AG04449 (cell line): Measurements from ENCODE around the gene TERB2.
"Not testable (repeated sequence)": the region's sequence is repeated elsewhere in the genome, so short reads cannot be mapped to it uniquely, and the experiment has no call there.

ENCODE experiments used
- CTCF ChIA-PET: fragments of 350-600 bp; formaldehyde crosslinking; extraction: SDS; loops from one replicate; lab custom pipeline; 2021; ENCODE audit warnings: antibody characterized with exemption; lab: Yijun Ruan, JAX
- POLR2A ChIA-PET: fragments of 400-600, 350-600 bp; formaldehyde crosslinking; extraction: SDS; loops from one replicate; lab custom pipeline; 2020; ENCODE audit warnings: antibody characterized with exemption, inconsistent platforms; lab: Yijun Ruan, JAX
- DNase-seq: peaks from one replicate; pipeline ENCODE4 v3.0.0-alpha.2; 2010; ENCODE audit warnings: low read depth, low spot score
- H3K4me3 ChIP-seq: 2 replicates; pipeline ENCODE4 v1.5.1; 2011; ENCODE audit warnings: low read depth, mild to moderate bottlenecking, control low read depth, low read length
- CTCF ChIP-seq: IDR thresholded peaks from one replicate; pipeline ENCODE4 v1.5.1; 2011; ENCODE audit warnings: mild to moderate bottlenecking, moderate library complexity, low read length, control low read depth, inconsistent platforms; ENCODE audit not compliant: insufficient read depth; ENCODE audit errors: missing control alignments

TERB2 gene

GRCh38 chr15:44968475-44968874, 12.0 kb downstream of the TERB2 start:
- CTCF ChIA-PET = interaction anchor here (0.7 to 1.9 kb wide), 4 partner anchors 68 to 237 kb away, joined by 3 to 7 read pairs (median 4); no protein-coding TSS in a partner anchor
- POLR2A ChIA-PET = no interaction called here
- no peak for DNase-seq
- H3K4me3 ChIP-seq = no peak overlapping the region
- TF ChIP-seq CTCF = no peak

GRCh38 chr15:44971036-44971435, 14.5 kb downstream of the TERB2 start:
- DNase-seq = no peak
- ChIA-PET CTCF (no interaction called here), POLR2A (no interaction called here)
- no peak for TF ChIP-seq CTCF
- H3K4me3 ChIP-seq = no peak overlapping the region

- CTCF ChIA-PET, POLR2A ChIA-PET, H3K4me3 ChIP-seq, DNase-seq: not testable (repeated sequence)
These were observed 19.7 kb downstream of the TERB2 start for GRCh38 chr15:44976183-44976582.

GRCh38 chr15:44977781-44978180, 21.3 kb downstream of the TERB2 start:
- CTCF ChIA-PET, H3K4me3 ChIP-seq, POLR2A ChIA-PET, DNase-seq: not testable (repeated sequence)

- H3K4me3 ChIP-seq, CTCF ChIA-PET, POLR2A ChIA-PET, DNase-seq: not testable (repeated sequence)
These were observed 23.3 kb downstream of the TERB2 start for GRCh38 chr15:44979617-44980339.

GRCh38 chr15:44984144-44984543, 27.7 kb downstream of the TERB2 start:
- H3K4me3 ChIP-seq, POLR2A ChIA-PET, DNase-seq, CTCF ChIA-PET: not testable (repeated sequence)

- H3K4me3 ChIP-seq, POLR2A ChIA-PET, DNase-seq: not testable (repeated sequence)
- CTCF ChIA-PET = interaction anchor here (0.6 kb wide), 1 partner anchor 218 kb away, joined by 3 read pairs; no protein-coding TSS in a partner anchor
These were observed 30.0 kb downstream of the TERB2 start for GRCh38 chr15:44986346-44987055.

- CTCF ChIA-PET, DNase-seq, H3K4me3 ChIP-seq, POLR2A ChIA-PET: not testable (repeated sequence)
These were observed 31.2 kb downstream of the TERB2 start for GRCh38 chr15:44987711-44988110.

- DNase-seq, H3K4me3 ChIP-seq, POLR2A ChIA-PET, CTCF ChIA-PET: not testable (repeated sequence)
These were observed 31.8 kb downstream of the TERB2 start for GRCh38 chr15:44988184-44988869.

- DNase-seq, CTCF ChIA-PET, POLR2A ChIA-PET, H3K4me3 ChIP-seq: not testable (repeated sequence)
These were observed 32.4 kb downstream of the TERB2 start for GRCh38 chr15:44988870-44989219.

GRCh38 chr15:44997632-44998031, 41.1 kb downstream of the TERB2 start:
- H3K4me3 ChIP-seq, CTCF ChIA-PET, POLR2A ChIA-PET, DNase-seq: not testable (repeated sequence)
